GM23338 (cell line): Measurements from ENCODE around the gene SLU7. TPM values are rescaled to one million over a fixed set of nuclear protein-coding genes. Genes with fewer than 3 reads are reported as not detected.

Source experiments
- ATAC-seq: fragments of 200-7000 bp; cut with Tn5 transposase; 3 replicates; pipeline ENCODE4 v1.9.1; 2020
- DNase-seq: peaks from one replicate; pipeline ENCODE4 v3.0.0-alpha.2; 2015; ENCODE audit warnings: low spot score
- H2AFZ ChIP-seq: fragments of 200-600 bp; sonication (generic); 2 replicates; pipeline ENCODE4 v1.8.0; 2016; ENCODE audit warnings: antibody characterized with exemption, mild to moderate bottlenecking, moderate library complexity
- H3F3A ChIP-seq: fragments of 200-600 bp; sonication (generic); replicated peaks from 2 replicates; pipeline ENCODE4 v1.8.0; 2017; ENCODE audit warnings: antibody characterized with exemption, mixed run types, low read depth
- H3K27ac ChIP-seq: fragments of 200-600 bp; sonication (generic); 2 replicates; pipeline ENCODE4 v1.6.1; 2016; ENCODE audit warnings: low read depth
- H3K27me3 ChIP-seq: fragments of 200-600 bp; sonication (generic); 2 replicates; pipeline ENCODE4 v1.8.0; 2016; ENCODE audit warnings: mild to moderate bottlenecking, mixed run types, moderate library complexity; ENCODE audit not compliant: insufficient read depth
- H3K36me3 ChIP-seq: fragments of 200-600 bp; sonication (generic); 2 replicates; pipeline ENCODE4 v1.8.0; 2016; ENCODE audit warnings: mild to moderate bottlenecking; ENCODE audit not compliant: insufficient read depth
- H3K4me1 ChIP-seq: fragments of 200-600 bp; sonication (generic); 2 replicates; pipeline ENCODE4 v1.8.0; 2016; ENCODE audit warnings: mild to moderate bottlenecking, moderate library complexity; ENCODE audit not compliant: insufficient read depth
- H3K4me2 ChIP-seq: fragments of 200-600 bp; sonication (generic); 2 replicates; pipeline ENCODE4 v1.7.1; 2017; ENCODE audit warnings: mixed run types
- H3K4me3 ChIP-seq: fragments of 200-600 bp; sonication (generic); 2 replicates; pipeline ENCODE4 v1.6.1; 2016; ENCODE audit warnings: mixed run types
- H3K79me2 ChIP-seq: fragments of 200-600 bp; sonication (generic); replicated peaks from 2 replicates; pipeline ENCODE4 v1.8.0; 2017; ENCODE audit warnings: mild to moderate bottlenecking; ENCODE audit not compliant: insufficient read depth
- H3K9me2 ChIP-seq: fragments of 200-600 bp; sonication (generic); 2 replicates; pipeline ENCODE4 v1.8.0; 2017; ENCODE audit not compliant: insufficient read depth
- H4K20me1 ChIP-seq: fragments of 200-600 bp; sonication (generic); replicated peaks from 2 replicates; pipeline ENCODE4 v1.8.0; 2017; ENCODE audit warnings: mild to moderate bottlenecking; ENCODE audit not compliant: insufficient read depth
- H3K27ac Mint-ChIP-seq: 2 replicates; pipeline ENCODE4 v1.8.0; 2020; ENCODE audit warnings: inconsistent platforms, mild to moderate bottlenecking, moderate library complexity, mixed read lengths
- H3K27me3 Mint-ChIP-seq: 3 replicates; pipeline ENCODE4 v1.8.0; 2022; ENCODE audit warnings: low read depth, mild to moderate bottlenecking, moderate library complexity, mixed read lengths, inconsistent platforms; ENCODE audit not compliant: insufficient read depth, poor library complexity
- H3K36me3 Mint-ChIP-seq: 3 replicates; pipeline ENCODE4 v1.8.0; 2021; ENCODE audit warnings: low read depth, mild to moderate bottlenecking, inconsistent platforms, moderate library complexity, mixed read lengths
- H3K4me1 Mint-ChIP-seq: 3 replicates; pipeline ENCODE4 v1.8.0; 2020; ENCODE audit warnings: mild to moderate bottlenecking, inconsistent platforms, mixed read lengths
- H3K4me3 Mint-ChIP-seq: 3 replicates; pipeline ENCODE4 v1.8.0; 2021; ENCODE audit warnings: moderate library complexity, mild to moderate bottlenecking, inconsistent platforms, mixed read lengths
- H3K9me3 Mint-ChIP-seq: 3 replicates; pipeline ENCODE4 v1.8.0; 2020; ENCODE audit warnings: moderate library complexity, mild to moderate bottlenecking, inconsistent platforms, mixed read lengths
- EZH2phosphoT487 ChIP-seq: fragments of 200-600 bp; sonication (generic); IDR thresholded peaks from one replicate; pipeline ENCODE4 v1.8.1; 2018; ENCODE audit warnings: antibody characterized with exemption; ENCODE audit not compliant: unreplicated experiment
- JUNB ChIP-seq: IDR thresholded peaks from one replicate; pipeline ENCODE4 v1.6.1; 2016; ENCODE audit warnings: antibody characterized with exemption; ENCODE audit not compliant: unreplicated experiment
- POLR2AphosphoS5 ChIP-seq: IDR thresholded peaks from 2 replicates; pipeline ENCODE4 v1.6.1; 2016; ENCODE audit warnings: antibody characterized with exemption, low read depth
- STAT1 ChIP-seq: IDR thresholded peaks from one replicate; pipeline ENCODE4 v1.6.1; 2016; ENCODE audit warnings: antibody characterized with exemption; ENCODE audit not compliant: unreplicated experiment
- ZNF114 ChIP-seq: fragments of 250-450 bp; sonication (Bioruptor Pico); IDR thresholded peaks from 2 replicates; pipeline ENCODE4 v1.5.0; 2020; ENCODE audit warnings: mild to moderate bottlenecking, moderate library complexity
- ZNF331 ChIP-seq: fragments of 250-450 bp; sonication (Bioruptor Pico); IDR thresholded peaks from 2 replicates; pipeline ENCODE4 v1.5.0; 2020; ENCODE audit warnings: low read depth, mild to moderate bottlenecking, moderate library complexity
- polyA plus RNA-seq: library from polyadenylated mRNA; unstranded; fragments of >200 nt; fragmentation: Nextera tagmentation; extraction: Ambion mirVana; gene quantifications from 2 replicates; pipeline ENCODE4 v1.2.1, GENCODE V29; 2016
- total RNA-seq: library from RNA; depleted of rRNA; stranded (reverse); fragments of >200 nt; shearing (Covaris generic); gene quantifications from 2 replicates; pipeline ENCODE4 v1.2.3, GENCODE V29; 2014
- TF ChIP-seq, protein P1 (sequence below): fragments of 250-450 bp; sonication (Bioruptor Pico); IDR thresholded peaks from 2 replicates; pipeline ENCODE4 v1.5.0; 2020; ENCODE audit warnings: mild to moderate bottlenecking, moderate library complexity
- TF ChIP-seq, protein P2 (sequence below), 2 experiments: fragments of 200-600 bp in 1 of 2; sonication (generic) in 1 of 2; conservative IDR thresholded peaks; 2 replicates each; pipeline versions ENCODE4 v1.5.1 to v1.6.1; 2016 to 2017; ENCODE audit warnings: antibody characterized with exemption in 2 of 2, low read depth in 2 of 2, mild to moderate bottlenecking in 2 of 2, moderate library complexity in 1 of 2

SLU7 gene
- total and polyA plus RNA-seq, 2 experiments from 2014 or later, result 27.0 to 47.5 TPM

DNA sequence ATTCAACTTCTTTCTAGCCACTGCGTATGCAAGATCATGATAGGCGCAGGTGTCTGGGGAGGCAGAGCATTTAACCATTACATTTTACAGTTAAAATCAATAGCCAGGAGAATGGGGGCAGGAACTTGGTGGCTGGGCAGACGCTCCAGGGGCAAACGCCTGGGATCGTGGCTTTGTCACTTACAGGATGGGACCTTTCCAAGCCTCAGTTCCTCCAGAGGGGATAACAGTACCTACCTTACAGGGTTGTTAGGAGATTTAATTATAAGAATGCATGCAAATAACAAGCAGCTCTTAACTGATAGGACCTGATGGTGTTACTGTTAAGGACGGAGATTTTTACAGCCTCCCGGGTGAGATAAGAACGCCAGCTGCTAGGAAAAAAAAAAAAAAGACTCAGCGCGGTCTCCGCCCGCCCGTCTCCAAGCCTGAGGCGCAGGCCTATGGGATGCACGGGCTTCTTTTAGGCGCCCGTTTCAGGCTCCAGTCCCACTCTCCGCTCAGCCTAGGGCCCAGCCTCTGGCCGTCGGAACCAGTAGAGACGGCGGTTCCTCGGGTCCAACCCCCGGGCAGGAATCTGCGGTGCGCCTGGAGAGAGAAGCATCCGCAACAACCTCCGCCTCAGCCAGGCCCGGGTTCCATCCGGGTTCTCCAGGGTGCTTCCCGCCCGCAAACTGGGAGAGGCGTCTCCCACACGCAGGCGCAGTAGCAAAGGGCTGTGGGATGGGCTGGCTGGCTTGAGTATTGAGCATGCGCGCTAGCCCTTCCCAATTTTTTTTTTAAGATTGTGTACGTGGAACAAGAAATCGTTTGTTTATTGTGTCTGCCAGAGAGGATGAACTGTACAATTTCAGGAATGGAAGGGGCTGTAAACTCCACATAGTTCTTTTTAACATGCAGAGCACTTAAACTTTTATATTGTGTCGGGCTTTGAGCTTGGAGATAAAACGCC is 19.2 kb downstream of the SLU7 start, which contains the start of gene FAM200C:
FAM200C (minus strand) TSS at position 653 of the 952 bp plus-strand sequence. CDS start 4,564 bp downstream, outside the sequence.
- Histone ChIP-seq H3K9me2 (no peaks in the 10 kb centered on the region), H3K27ac (peak within 1 kb of the TSS; percentile 86), H4K20me1 (no peaks in the 10 kb centered on the region), H3F3A (no peaks in the 10 kb centered on the region), H3K4me2 (peak within 1 kb of the TSS; percentile 86), H3K36me3 (peaks cover 5% of the 10 kb centered on the region), H3K4me3 (peak within 1 kb of the TSS; percentile 69), H3K4me1 (peaks cover 8% of the 10 kb centered on the region), H3K27me3 (no peaks in the 10 kb centered on the region), H3K79me2 (peaks cover 18% of the 10 kb centered on the region), H2AFZ (peak within 1 kb of the TSS; percentile 61; the same call in 1 of the 2 replicates)
- peaks cover 20% of the 10 kb centered on the region; the same call in 2 of the 3 replicates for H3K36me3 Mint-ChIP-seq
- H3K27ac Mint-ChIP-seq, result peak within 1 kb of the TSS; percentile 95
- H3K4me3 Mint-ChIP-seq, result peak within 1 kb of the TSS; percentile 84
- peaks cover 4% of the 10 kb centered on the region for H3K27me3 Mint-ChIP-seq
- H3K9me3 Mint-ChIP-seq, result no peaks in the 10 kb centered on the region
- peak; percentile 96 for DNase-seq
- ATAC-seq, result peak; percentile 97
- H3K4me1 Mint-ChIP-seq, result peaks cover 11% of the 10 kb centered on the region; the same call in 2 of the 3 replicates
- TF ChIP-seq POLR2AphosphoS5 (peak; percentile 94), ZNF331 (CRISPR knock-in tag) (no peak), JUNB (no peak), ZNF114 (CRISPR knock-in tag) (no peak)

DNA sequence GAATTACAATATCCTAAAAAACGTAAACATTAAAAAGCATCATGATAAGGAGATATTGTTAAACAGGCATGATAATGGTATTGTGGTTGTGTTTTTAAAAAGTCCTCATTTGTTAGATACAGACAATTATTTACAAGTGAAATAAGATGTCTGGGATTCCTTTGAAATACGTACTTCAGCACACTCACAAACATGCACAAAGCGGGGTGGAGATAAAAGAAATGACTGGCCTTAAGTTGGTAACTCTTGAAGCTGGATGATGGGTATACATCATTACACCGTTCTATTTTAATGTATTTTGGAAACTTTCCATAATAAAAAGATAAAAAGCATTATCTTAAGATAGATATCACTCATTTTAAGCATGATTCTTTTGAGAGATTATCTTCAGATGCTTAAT is 20.1 kb downstream of the SLU7 start:
- Histone ChIP-seq H3K4me2 (peak overlapping the region; percentile 86), H3K4me1 (peaks cover 8% of the 10 kb centered on the region), H4K20me1 (no peaks in the 10 kb centered on the region), H3K27me3 (no peaks in the 10 kb centered on the region), H3K27ac (no peak overlapping the region), H3K36me3 (peaks cover 4% of the 10 kb centered on the region; the same call in 1 of the 2 replicates), H2AFZ (no peak overlapping the region), H3K79me2 (peaks cover 18% of the 10 kb centered on the region), H3F3A (no peaks in the 10 kb centered on the region), H3K4me3 (peak overlapping the region; percentile 69), H3K9me2 (no peaks in the 10 kb centered on the region)
- H3K4me1 Mint-ChIP-seq, result peaks cover 11% of the 10 kb centered on the region; the same call in 2 of the 3 replicates
- H3K4me3 Mint-ChIP-seq, result peak overlapping the region; percentile 84
- no peak overlapping the region for H3K27ac Mint-ChIP-seq
- ATAC-seq, result no peak
- TF ChIP-seq, protein P1, sequence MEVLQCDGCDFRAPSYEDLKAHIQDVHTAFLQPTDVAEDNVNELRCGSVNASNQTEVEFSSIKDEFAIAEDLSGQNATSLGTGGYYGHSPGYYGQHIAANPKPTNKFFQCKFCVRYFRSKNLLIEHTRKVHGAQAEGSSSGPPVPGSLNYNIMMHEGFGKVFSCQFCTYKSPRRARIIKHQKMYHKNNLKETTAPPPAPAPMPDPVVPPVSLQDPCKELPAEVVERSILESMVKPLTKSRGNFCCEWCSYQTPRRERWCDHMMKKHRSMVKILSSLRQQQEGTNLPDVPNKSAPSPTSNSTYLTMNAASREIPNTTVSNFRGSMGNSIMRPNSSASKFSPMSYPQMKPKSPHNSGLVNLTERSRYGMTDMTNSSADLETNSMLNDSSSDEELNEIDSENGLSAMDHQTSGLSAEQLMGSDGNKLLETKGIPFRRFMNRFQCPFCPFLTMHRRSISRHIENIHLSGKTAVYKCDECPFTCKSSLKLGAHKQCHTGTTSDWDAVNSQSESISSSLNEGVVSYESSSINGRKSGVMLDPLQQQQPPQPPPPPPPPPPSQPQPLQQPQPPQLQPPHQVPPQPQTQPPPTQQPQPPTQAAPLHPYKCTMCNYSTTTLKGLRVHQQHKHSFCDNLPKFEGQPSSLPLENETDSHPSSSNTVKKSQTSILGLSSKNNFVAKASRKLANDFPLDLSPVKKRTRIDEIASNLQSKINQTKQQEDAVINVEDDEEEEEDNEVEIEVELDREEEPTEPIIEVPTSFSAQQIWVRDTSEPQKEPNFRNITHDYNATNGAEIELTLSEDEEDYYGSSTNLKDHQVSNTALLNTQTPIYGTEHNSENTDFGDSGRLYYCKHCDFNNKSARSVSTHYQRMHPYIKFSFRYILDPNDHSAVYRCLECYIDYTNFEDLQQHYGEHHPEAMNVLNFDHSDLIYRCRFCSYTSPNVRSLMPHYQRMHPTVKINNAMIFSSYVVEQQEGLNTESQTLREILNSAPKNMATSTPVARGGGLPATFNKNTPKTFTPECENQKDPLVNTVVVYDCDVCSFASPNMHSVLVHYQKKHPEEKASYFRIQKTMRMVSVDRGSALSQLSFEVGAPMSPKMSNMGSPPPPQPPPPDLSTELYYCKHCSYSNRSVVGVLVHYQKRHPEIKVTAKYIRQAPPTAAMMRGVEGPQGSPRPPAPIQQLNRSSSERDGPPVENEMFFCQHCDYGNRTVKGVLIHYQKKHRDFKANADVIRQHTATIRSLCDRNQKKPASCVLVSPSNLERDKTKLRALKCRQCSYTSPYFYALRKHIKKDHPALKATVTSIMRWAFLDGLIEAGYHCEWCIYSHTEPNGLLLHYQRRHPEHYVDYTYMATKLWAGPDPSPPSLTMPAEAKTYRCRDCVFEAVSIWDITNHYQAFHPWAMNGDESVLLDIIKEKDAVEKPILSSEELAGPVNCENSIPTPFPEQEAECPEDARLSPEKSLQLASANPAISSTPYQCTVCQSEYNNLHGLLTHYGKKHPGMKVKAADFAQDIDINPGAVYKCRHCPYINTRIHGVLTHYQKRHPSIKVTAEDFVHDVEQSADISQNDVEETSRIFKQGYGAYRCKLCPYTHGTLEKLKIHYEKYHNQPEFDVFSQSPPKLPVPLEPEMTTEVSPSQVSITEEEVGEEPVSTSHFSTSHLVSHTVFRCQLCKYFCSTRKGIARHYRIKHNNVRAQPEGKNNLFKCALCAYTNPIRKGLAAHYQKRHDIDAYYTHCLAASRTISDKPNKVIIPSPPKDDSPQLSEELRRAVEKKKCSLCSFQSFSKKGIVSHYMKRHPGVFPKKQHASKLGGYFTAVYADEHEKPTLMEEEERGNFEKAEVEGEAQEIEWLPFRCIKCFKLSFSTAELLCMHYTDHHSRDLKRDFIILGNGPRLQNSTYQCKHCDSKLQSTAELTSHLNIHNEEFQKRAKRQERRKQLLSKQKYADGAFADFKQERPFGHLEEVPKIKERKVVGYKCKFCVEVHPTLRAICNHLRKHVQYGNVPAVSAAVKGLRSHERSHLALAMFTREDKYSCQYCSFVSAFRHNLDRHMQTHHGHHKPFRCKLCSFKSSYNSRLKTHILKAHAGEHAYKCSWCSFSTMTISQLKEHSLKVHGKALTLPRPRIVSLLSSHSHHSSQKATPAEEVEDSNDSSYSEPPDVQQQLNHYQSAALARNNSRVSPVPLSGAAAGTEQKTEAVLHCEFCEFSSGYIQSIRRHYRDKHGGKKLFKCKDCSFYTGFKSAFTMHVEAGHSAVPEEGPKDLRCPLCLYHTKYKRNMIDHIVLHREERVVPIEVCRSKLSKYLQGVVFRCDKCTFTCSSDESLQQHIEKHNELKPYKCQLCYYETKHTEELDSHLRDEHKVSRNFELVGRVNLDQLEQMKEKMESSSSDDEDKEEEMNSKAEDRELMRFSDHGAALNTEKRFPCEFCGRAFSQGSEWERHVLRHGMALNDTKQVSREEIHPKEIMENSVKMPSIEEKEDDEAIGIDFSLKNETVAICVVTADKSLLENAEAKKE (CRISPR knock-in tag), result no peak
- TF ChIP-seq POLR2AphosphoS5 (no peak), ZNF331 (CRISPR knock-in tag) (no peak), EZH2phosphoT487 (no peak), STAT1 (no peak)
- TF ChIP-seq, protein P2, sequence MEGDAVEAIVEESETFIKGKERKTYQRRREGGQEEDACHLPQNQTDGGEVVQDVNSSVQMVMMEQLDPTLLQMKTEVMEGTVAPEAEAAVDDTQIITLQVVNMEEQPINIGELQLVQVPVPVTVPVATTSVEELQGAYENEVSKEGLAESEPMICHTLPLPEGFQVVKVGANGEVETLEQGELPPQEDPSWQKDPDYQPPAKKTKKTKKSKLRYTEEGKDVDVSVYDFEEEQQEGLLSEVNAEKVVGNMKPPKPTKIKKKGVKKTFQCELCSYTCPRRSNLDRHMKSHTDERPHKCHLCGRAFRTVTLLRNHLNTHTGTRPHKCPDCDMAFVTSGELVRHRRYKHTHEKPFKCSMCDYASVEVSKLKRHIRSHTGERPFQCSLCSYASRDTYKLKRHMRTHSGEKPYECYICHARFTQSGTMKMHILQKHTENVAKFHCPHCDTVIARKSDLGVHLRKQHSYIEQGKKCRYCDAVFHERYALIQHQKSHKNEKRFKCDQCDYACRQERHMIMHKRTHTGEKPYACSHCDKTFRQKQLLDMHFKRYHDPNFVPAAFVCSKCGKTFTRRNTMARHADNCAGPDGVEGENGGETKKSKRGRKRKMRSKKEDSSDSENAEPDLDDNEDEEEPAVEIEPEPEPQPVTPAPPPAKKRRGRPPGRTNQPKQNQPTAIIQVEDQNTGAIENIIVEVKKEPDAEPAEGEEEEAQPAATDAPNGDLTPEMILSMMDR (conservative IDR thresholded peaks at IDR 0.05; ENCODE audit: low read depth in 2 of 2), result no peak
- DNase-seq, result no peak
- H3K9me3 Mint-ChIP-seq, result no peaks in the 10 kb centered on the region
- H3K36me3 Mint-ChIP-seq, result peaks cover 11% of the 10 kb centered on the region; the same call in 2 of the 3 replicates
- peaks cover under 1% of the 10 kb centered on the region for H3K27me3 Mint-ChIP-seq
